Kidney epithelial cell (primary cell): ENCODE results near the gene LBHD1. TPM values are rescaled to one million over a fixed set of nuclear protein-coding genes. Genes with fewer than 3 reads are reported as not detected.

Experiments
- DNase-seq: peaks from one replicate; pipeline ENCODE4 v3.0.0-alpha.2; 2010; ENCODE audit warnings: low read depth
- H3K27me3 ChIP-seq: 2 replicates; pipeline ENCODE4 v1.6.0; 2011; ENCODE audit warnings: low read length; ENCODE audit not compliant: control insufficient read depth, insufficient read depth
- H3K36me3 ChIP-seq: 2 replicates; pipeline ENCODE4 v1.5.1; 2011; ENCODE audit warnings: low read length; ENCODE audit not compliant: control insufficient read depth, insufficient read depth
- H3K4me3 ChIP-seq: 2 replicates; pipeline ENCODE4 v1.5.1; 2011; ENCODE audit warnings: low read depth, mild to moderate bottlenecking, control low read depth, low read length
- total RNA-seq: library from RNA; depleted of rRNA; stranded (reverse); fragments of >200 nt; gene quantifications from 2 replicates; pipeline ENCODE4 v1.2.3, GENCODE V29; 2015
- TF ChIP-seq, protein P1 (sequence below): IDR thresholded peaks from 2 replicates; pipeline ENCODE4 v1.5.1; 2011; ENCODE audit warnings: mild to moderate bottlenecking, moderate library complexity, low read length, control low read depth, inconsistent platforms; ENCODE audit not compliant: insufficient read depth, poor library complexity, severe bottlenecking

LBHD1 gene
- total RNA-seq, 1 donor from 2014 or later: 4.6 TPM

DNA sequence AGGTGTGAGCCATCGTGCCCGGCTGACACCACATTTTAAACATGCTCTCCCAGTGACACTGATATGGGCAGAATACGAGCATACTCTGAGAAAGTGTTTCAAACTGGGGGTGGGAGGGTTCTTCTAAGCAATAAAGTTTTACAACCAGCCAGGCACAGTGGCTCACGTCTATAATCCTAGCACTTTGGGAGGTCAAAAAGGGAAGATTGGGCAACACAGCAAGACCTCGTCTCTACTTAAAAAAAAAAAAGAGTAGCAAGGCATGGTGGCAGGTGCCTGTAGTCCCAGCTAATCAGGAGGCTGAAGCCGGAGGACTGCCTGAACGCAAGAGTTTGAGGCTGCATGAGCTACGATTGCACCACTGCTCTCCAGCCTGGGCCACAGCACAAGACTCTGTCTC lies 27.8 kb downstream of the LBHD1 start:
- peaks cover 3% of the 10 kb centered on the region for H3K36me3 ChIP-seq

DNA sequence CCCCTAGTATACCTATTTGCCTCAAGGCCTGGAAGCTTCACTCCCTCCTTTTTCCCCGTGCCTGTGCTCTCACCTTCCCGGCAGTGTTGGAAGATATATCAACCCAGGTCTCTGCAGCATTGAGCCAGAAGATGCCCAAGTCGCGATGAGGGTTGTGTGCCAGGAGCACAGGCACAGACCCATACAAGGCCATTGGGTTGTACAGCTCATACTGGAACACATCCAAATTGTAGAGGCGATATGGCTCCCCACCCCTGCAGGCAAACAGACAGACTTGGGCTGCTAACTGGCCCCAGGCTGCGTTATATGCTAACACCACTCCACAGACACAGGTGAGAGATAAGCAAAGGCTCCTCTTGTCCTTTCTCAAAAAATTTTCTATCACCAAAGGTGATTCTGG lies 39.6 kb downstream of the LBHD1 start:
- no peaks in the 10 kb centered on the region for H3K27me3 ChIP-seq
- DNase-seq: no peak
- TF ChIP-seq, protein P1, sequence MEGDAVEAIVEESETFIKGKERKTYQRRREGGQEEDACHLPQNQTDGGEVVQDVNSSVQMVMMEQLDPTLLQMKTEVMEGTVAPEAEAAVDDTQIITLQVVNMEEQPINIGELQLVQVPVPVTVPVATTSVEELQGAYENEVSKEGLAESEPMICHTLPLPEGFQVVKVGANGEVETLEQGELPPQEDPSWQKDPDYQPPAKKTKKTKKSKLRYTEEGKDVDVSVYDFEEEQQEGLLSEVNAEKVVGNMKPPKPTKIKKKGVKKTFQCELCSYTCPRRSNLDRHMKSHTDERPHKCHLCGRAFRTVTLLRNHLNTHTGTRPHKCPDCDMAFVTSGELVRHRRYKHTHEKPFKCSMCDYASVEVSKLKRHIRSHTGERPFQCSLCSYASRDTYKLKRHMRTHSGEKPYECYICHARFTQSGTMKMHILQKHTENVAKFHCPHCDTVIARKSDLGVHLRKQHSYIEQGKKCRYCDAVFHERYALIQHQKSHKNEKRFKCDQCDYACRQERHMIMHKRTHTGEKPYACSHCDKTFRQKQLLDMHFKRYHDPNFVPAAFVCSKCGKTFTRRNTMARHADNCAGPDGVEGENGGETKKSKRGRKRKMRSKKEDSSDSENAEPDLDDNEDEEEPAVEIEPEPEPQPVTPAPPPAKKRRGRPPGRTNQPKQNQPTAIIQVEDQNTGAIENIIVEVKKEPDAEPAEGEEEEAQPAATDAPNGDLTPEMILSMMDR: no peak
- H3K4me3 ChIP-seq: no peak overlapping the region
- peaks cover 8% of the 10 kb centered on the region for H3K36me3 ChIP-seq

More for the DNA sequence above, 27.8 kb downstream of the LBHD1 start:
- Histone ChIP-seq H3K4me3 (no peak overlapping the region), H3K27me3 (no peaks in the 10 kb centered on the region)
- TF ChIP-seq, protein P1: no peak
- DNase-seq: no peak

DNA sequence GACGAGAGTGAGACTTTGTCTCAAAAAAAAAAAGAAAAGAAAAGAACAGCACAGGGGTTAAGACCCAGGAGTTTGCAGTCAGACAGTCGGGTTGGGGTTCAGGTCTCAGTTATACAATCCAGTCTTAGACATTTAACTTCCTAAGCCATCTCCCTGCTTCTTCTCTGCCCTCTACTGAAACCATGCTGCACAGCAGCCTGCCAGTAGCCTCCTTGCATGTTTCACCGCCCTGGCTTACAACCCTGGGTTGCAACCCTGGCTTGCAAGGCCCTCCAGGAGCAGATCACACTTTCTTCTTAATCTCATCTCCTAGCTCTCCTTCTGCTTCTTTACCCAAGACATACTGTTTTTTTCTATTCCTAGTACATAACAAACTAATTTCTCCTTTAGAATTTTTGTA lies 44.4 kb downstream of the LBHD1 start:
- H3K27me3 ChIP-seq: no peaks in the 10 kb centered on the region
- no peak overlapping the region for H3K4me3 ChIP-seq
- TF ChIP-seq, protein P1: no peak
- H3K36me3 ChIP-seq: peaks cover 9% of the 10 kb centered on the region
- no peak for DNase-seq

DNA sequence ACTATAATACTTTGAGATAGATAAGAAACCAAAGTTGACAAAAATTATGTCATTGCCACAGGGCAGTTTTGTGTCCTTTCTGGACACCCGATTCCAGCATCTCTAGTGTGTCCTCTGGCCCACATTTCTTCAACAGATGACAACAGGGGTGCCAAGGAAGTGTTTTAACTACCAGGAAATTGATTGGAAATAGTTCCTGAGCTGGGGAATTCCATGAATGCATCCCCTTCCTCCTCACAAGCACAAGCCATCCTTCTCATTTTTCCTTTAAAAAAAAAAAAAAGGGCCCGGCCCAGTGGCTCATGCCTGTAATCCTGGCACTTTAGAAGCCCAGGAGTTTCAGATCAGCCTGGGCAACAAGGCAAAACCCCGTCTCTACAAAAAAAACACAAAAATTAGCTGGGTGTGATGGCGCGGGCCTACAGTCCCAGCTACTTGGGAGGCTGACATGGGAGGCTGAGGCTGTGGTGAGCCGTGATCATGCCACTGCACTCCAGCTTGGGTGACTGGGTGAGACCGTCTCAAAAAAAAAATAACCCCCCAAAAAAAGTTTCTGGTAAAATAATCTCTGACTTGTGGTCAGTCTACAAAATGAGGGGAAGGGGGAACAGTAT lies 49.5 kb downstream of the LBHD1 start:
- Histone ChIP-seq H3K4me3 (no peak overlapping the region), H3K36me3 (peaks cover 3% of the 10 kb centered on the region), H3K27me3 (no peaks in the 10 kb centered on the region)
- TF ChIP-seq, protein P1: no peak
- DNase-seq: no peak

DNA sequence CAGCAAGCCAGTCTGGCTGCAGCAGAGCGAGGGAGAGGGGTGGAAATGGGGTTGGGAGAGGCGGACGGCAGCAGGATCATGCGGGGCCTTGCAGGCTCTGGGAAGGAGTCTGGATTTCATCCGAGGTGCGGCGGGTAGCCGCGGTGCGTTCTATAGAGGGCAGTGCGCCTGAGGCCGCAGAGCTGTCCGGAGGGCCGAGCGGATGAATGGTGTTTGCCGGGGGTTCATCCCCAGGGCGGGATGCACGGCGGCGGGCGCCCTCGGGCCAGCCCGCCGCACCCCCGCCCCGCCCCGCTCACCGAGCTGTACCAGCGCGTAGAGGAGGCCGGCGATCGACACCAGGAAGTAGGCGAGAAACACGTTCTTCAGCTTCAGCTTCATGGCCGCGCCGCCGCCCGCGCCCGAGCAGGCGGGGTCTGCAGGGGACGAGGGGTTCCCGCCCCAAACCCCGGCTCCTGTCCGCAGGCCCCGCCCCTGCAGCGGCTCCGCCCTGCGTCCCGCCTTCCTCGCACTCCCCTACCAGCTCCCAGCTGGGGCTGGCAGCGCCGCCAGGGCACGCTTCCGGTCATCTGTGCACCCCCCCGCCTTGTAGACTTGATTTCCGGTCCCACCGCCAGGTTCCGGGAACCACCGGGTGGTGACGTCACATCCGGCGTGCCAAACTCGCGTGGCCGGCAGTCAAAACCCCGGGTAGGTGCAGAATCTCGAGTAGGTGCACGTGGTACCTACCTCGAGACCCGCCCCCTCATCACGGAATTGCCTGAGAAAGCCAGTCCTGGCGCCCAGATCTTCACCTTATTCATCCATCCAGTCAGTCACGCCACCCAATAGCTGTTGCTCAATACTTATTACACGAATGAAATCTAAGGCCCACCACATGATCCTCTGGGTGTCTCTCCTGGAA lies 50.2 kb downstream of the LBHD1 start, which contains the start of gene B3GAT3:
Gene B3GAT3, minus strand, starts transcription at position 420 of the 904 bp plus-strand sequence. Its CDS starts 39 bp downstream, at position 381.
- Histone ChIP-seq H3K4me3 (peak within 1 kb of the TSS; percentile 57), H3K36me3 (peaks cover 3% of the 10 kb centered on the region), H3K27me3 (no peaks in the 10 kb centered on the region)
- TF ChIP-seq, protein P1: no peak
- peak; percentile 93 for DNase-seq
